ENCODE measurements around the gene CHRND.
"Not testable (repeated sequence)": the region's sequence is repeated elsewhere in the genome, so short reads cannot be mapped to it uniquely, and the experiment has no call there.

CHRND gene

GRCh38 chr2:232528746-232529460, 2.9 kb downstream of the CHRND start:
- DNase-seq = no peak

DNA sequence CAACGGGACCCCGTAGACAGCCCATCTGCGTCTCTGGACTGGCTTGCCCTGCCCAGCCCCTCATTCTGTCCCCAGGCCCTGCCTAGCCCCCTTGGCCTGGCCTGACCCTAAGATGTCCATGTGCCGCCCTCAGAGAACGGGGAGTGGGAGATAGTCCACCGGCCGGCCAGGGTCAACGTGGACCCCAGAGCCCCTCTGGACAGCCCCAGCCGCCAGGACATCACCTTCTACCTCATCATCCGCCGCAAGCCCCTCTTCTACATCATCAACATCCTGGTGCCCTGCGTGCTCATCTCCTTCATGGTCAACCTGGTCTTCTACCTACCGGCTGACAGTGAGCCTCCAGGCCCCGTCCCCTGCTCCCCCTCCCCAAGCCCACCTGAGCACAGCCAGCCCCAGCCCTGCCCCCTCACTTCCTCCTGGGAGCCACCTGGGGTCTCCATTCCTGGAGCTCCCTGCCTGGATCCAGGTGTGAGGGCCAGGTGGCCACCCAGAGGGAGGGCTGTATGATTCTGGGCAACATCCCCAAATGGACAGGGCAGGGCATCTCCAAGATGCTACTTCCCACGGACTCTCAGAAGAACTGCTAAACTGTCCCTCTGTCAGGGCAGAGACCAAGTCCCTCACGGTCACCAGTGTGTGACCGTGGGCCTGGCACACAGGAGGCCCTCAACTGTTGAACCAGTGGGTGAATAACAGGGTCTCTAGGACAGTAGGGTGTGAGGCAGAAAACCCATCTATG, 4.0 kb downstream of the CHRND start:
- no peak for DNase-seq

DNA sequence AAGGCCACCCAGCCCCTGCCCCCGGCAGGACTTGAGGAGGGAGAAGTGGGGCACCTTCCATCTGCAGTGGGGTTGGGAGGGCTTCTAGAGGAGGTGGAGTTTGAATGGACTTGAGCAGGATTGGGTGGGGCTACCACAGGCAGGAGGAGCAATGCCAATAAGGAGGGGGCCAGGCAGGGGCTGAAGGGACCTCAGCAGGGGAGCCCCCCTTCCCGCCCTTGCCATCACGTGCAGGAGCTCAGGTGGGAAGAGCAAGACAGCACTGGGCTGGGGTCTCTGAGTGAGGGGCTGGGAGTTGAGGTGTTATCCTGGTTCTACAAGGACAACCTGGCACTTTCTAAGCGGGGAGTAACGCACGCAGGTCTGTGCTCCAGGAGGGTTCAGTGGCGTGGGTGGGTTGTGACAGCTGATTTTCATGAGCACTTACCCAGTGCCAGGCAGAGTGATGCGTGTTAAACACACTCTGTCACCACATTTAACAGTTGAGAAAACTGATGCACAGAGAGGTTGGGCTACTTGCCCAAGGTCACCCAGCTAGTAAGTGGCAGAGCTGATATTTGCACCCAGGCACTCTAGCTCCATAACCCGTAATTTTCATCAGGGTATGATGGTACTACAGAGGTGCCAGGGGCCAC, 4.8 kb downstream of the CHRND start:
- no peak for DNase-seq

GRCh38 chr2:232532419-232532818, 6.5 kb downstream of the CHRND start:
- no peak for DNase-seq

DNA sequence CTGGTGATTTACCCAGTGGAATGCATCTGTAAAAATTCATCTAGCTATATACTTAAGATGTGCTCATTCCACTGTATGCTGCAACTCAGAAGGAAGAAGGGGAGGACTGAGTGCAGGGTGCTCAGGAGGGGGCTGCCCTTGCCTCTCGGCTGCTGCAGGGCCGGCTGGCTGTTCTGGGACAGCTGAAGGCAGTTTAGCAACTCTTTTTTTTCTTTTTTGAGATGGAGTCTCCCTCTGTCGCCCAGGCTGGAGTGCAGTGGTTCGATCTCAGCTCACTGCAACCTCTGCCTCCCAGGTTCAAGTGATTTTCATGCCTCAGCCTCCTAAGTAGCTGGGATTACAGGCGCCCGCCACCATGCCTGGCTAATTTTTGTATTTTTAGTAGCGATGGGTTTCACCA, 6.9 kb downstream of the CHRND start:
- DNase-seq = not testable (repeated sequence)

DNA sequence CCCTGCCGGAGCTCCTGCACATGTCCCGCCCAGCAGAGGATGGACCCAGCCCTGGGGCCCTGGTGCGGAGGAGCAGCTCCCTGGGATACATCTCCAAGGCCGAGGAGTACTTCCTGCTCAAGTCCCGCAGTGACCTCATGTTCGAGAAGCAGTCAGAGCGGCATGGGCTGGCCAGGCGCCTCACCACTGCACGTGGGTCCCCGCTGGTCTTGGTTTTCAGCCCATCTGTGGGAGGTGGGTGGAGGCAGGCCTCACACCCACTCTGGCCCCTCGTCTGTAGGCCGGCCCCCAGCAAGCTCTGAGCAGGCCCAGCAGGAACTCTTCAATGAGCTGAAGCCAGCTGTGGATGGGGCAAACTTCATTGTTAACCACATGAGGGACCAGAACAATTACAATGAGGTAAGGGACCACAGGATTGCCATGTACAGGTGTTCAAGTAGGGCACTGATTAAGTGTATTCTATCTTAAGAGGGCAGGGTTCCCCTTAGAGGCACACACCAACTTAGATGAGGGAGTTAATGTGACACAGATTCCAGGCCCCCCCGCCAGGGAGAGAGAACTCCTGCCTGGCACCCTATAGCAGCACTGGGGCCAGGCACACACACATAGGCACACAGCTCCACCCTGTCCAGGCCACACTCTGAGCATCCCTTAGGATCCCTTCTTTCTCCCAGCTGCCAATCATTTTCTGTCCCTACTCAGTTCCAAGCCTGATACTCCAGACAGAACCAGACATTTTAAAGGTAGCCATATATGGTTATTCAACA, 8.2 kb downstream of the CHRND start:
- no peak for DNase-seq

- no peak for DNase-seq
Observed at GRCh38 chr2:232534940-232535651, 9.1 kb downstream of the CHRND start.

DNA sequence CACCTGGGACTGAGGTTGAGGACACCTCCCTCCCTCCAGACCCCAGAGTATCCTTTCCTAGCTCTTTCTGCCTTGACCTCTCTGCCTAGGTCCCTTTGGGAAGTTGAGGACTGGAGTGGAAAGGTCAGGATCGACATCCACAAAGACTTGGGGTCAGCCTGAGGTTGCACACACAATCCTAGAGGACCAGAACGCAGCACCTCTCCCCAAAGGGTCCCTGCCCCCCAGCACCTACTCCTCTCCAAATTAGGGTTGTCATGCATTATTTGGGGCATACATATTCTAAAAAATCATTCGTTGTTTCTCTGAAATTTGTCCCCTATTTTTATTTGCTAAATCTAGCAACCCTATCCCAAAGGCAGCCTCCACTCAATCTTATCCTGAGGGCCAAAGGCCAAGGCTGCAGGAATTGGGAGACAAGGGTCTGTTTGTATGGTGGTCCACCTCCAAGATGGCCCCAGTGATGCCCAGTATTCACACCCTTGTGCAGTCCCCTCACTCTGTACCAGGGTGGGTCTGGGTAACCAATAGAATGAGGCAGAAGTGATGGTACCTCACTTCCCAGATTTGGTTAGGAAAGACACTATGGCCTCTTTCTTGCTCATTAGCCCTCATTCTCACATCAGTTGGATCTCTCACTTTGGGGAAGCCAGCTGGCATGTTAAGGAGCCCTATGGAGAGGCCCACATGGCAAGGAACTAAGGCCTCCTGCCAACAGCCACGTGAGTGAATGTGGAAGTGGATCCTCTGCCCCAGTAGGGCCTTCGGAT, 10.0 kb downstream of the CHRND start:
- DNase-seq = no peak

DNA sequence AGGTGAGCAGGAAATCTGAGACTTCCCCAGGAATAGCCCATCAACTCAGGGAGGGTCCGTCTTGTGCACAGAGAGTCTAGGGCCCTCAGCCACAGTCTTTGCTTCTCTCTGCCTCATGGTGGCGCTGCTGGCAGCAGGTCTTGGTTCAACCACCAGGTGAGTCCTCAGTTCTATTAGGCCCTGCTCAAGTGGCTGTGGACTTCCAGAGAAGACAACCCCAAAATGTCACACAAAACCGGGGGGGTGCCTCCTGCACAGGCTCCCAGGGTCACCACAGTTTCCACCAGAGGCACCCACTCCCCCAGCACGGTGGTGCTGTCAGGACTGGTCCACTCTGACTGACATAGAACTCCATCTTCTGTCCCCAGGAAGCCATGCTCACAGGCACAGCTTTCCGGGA, 11.1 kb downstream of the CHRND start:
- no peak for DNase-seq

GRCh38 chr2:232537499-232537898, 11.5 kb downstream of the CHRND start:
- DNase-seq = no peak

DNA sequence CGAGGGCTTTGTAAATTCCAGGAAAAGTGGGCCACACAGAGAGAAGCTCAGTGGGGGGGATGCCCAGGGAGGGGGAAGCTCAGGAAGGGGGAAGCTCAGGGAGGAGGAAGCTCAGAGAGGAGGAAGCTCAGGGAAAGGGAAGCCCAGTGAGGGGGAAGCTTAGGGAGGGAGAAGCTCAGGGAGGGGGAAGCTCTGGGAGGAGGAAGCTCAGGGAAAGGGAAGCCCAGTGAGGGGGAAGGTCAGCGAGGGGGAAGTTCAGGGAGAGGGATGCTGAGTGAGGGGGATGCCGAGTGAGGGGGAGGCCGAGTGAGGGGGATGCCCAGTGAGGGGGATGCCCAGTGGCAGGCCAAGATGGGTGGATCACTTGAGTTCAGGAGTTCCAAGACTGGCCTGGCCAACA, 12.7 kb downstream of the CHRND start:
- DNase-seq = no peak

- DNase-seq = no peak
Observed at GRCh38 chr2:232539298-232540231, 13.6 kb downstream of the CHRND start, which contains the start of gene CHRNG. CHRNG (plus strand) TSS chr2:232539692; CDS start chr2:232539748, 56 bp downstream.

GRCh38 chr2:232540441-232541041, 14.6 kb downstream of the CHRND start:
- DNase-seq = no peak

DNA sequence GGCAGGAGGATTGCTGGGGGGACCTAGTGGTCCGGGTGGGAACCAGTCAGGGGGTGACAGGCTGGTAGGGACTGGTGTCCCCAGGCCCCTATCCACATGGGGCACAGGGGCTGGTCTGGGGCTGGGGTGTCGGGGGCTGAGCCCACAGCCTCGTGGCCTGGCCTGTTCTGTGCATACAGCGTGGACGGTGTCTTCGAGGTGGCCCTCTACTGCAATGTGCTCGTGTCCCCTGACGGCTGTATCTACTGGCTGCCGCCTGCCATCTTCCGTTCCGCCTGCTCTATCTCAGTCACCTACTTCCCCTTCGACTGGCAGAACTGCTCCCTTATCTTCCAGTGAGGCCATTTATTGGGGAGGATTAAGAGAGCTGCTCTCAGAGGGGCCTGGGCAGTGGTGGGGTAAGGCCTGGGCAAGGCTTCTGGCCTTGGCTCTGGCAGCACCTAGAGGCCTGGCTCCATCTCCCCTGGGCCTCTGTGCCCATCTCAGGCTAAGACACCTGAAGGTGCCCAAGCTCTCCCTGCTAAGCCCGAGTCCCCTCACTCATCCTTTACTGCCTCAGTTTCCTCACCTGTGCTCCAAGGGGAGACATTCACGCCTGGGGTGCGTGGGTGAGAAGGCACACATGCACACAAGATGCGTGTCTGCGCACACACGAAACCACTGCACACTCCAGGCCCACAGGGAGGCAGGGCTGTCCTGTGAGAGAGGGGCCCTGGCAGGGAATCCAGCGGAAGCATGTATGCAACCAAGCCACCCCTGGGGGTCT, 15.4 kb downstream of the CHRND start:
- DNase-seq = no peak

DNA sequence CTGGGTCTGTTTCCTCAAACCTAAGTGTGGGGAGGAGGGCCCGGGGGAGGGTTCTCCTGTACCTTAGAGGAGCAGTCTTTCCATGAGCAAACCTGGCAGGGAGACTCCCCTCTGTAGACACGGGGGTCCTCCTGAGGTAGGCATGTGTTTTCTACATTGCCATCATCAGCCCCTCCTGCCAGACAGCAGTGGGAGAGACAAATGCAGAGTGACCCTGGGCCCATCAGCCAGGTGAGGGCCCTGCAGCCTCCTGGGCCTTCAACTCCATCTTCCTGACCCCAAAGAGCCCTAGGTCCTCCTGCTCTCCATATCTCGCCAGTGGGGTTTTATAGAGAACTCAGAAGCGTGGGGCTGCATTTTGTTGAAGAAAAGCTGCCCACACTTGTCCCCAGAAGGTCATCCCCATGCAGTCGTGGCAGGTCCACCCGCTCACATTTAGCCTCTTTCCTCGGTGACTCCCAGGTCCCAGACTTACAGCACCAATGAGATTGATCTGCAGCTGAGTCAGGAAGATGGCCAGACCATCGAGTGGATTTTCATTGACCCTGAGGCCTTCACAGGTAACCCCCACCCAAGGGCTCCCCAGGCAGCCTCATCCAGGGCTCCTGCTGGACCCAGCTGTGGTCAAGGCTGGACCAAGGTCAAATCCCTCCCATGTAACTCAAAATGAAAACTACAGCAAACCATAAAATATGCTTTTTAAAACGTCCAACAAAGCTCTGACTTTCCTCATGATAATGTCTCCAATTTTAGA, 16.2 kb downstream of the CHRND start:
- DNase-seq = no peak

- no peak for DNase-seq
Observed at GRCh38 chr2:232542715-232543467, 16.9 kb downstream of the CHRND start.

DNA sequence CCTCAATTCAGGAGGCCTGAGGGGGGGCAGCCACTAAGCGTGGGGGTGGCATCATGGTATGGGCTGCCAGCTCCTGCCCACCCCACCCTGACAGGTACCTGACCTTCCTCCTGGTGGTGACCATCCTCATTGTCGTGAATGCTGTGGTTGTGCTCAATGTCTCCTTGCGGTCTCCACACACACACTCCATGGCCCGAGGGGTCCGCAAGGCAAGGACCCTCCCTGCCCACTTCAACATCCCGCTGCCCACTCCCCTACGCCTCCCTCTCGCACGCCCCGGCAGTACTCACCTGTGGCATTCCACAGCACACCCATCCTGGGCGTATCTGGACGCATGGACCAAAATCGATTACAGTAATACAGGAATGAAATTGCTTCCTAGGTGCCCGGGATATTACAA, 17.5 kb downstream of the CHRND start:
- no peak for DNase-seq

Data from stimulated activated CD4-positive, alpha-beta T cell treated with anti-CD3 and anti-CD28 coated beads, Interleukin-12 subunit alpha, Interleukin-12 subunit beta, amount 100 ng/mL, for 4 hours (primary cell).